Lower leg skin (tissue), 3 donors: ENCODE data around the gene WNT2.

Source experiments
- CTCF ChIP-seq, 3 donors: fragments of 450-650 bp; IDR thresholded peaks; one replicate each; pipeline ENCODE4 v1.5.1; 2016; ENCODE audit warnings: antibody characterized with exemption in 3 of 3, mild to moderate bottlenecking in 3 of 3, moderate library complexity in 2 of 3
- POLR2A ChIP-seq, 2 donors: fragments of 450-650 bp; IDR thresholded peaks; one replicate each; pipeline ENCODE4 v1.6.1; 2016 to 2017; ENCODE audit warnings: antibody characterized with exemption in 2 of 2, mild to moderate bottlenecking in 1 of 2, moderate library complexity in 1 of 2

- TF ChIP-seq CTCF (IDR thresholded peaks at IDR 0.05) = no peak
- no peak for TF ChIP-seq POLR2A (IDR thresholded peaks at IDR 0.05)
Observed at GRCh38 chr7:117325836-117326235, 3.0 kb upstream of the WNT2 start.
